Activated T-cell treated with anti-CD3 and anti-CD28 coated beads for 1 hour (primary cell): ENCODE measurements around the gene GALNT13.

Experiments used
- DNase-seq: peaks from one replicate; pipeline ENCODE4 v3.0.0-alpha.2; 2020; ENCODE audit warnings: low read depth

GALNT13 gene

GRCh38 chr2:154306266-154306970 is 434.7 kb downstream of the GALNT13 start:
- no peak for DNase-seq

GRCh38 chr2:154307007-154307406 is 435.3 kb downstream of the GALNT13 start:
- DNase-seq = no peak

- DNase-seq = no peak
Measured at GRCh38 chr2:154324601-154325000, 452.9 kb downstream of the GALNT13 start.

GRCh38 chr2:154329510-154329909 is 457.8 kb downstream of the GALNT13 start:
- DNase-seq = no peak

DNA sequence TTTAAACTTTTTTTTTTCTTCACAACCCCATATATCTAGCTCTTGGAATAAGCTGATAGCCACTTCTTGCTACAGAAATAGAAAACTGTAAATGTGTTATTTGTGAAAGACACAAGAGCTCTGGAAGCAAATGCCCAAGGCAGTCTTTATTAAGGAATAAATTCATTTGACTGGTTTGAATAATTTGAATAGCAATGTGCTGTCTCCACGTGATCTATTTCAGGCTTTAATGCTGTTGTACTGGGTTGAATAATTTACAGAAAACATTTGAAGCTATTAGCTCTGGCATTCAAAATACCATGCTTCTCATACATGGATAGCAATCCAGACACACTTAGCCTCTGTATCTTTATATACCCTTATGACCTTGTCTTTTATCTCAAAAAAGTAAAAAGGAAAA is 460.1 kb downstream of the GALNT13 start:
- DNase-seq = no peak

DNA sequence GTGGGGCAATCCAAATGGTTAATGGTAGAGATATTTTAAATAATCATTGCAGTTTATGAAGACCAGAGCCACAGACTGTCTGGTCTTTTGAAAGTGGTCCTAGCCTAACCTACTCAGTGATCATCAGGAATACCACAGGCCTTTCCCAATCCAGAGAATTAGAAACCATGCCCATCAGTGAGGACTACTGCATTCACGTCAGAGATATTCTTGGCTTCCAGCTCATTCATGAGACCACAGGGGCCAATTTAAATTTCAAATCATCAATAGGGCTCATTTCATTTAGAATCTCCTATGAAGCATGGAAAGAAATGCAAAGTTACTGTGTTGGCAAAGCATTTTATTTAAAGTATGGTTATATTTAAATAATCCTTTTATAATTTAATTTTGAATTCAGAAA is 464.5 kb downstream of the GALNT13 start:
- no peak for DNase-seq

DNA sequence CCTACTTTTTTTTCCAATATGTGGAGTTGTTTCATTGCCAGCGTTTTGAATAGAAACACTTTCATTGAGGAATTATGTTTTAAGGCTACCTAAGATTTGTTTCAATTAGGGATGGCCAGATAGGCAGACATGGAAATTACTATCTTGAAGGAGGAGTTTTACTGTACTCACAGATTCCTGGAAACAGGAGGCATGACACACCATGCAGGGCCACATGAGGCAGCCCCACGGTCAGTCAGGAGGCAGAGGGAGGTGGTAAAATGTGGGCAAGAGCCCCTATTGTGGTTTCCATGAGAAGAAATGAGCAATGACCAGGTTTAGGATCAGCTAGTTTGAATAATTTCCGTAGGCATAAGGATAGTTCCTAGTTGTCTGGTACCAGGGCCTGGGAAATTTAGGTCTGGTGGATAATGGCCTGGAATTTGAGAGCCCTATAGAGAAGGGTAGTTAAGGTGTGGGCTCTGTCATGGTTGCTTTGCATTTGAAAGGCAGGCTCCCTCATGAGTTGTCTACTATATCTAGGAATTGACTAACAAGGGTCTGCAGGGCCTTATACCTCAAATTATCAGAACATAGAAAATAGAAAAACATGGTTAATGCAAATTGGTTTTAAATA is 466.7 kb downstream of the GALNT13 start:
- no peak for DNase-seq

DNA sequence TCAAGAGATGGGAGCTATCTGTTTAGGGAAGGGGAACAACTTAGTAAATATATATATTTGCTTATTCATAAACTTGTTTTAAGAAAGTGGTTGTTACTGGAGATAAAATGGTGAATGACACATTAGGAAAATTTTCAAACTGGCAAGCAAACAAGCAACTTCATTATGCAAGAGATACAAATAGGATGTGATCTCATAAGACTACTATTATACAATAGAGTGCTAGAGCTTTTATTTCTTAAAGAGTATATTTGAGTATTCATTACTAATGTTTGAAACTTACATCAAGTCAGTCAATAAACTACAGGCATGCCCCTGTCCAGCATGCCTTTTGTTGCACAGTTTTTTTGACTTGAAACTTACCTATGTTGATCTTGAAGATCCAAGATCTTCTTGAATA is 471.6 kb downstream of the GALNT13 start:
- DNase-seq = no peak

GRCh38 chr2:154350911-154351310 is 479.2 kb downstream of the GALNT13 start:
- DNase-seq = no peak

DNA sequence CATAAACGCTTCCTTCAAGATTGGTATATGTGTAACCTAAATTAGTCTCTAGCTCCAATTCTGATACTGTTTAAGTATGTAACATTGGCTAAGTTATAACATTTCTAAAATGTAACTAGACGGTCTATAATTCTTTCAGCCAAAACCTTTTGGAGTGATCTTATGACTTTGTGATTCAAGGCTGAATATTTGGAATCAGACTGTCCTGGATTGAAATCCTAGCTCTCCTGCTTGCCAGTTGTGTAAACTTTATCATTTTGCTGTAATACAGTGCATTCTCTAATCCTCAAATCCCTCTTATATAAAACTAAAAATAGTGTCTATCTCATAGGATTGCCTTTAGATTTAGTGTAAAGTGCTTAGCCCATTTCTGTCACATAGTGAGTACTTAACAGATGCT is 489.6 kb downstream of the GALNT13 start:
- no peak for DNase-seq

DNA sequence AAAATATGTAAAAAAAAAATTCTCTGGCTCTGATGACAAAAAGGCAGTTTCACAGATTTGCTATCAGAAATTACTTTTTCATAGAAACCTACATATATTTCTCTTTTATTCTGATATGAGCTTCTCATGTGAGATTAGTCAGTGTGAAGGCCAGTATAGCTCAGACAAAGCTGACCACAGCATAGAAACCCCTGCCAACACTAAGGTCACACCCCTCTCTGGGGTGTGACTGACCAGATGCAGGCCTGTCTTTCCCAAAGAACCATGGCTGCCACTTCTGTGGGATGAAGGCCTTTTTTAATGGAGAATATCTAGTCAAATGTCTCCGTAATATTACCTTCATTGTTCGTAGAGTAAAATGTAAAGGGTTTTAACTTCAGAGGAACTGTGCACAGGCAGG is 496.4 kb downstream of the GALNT13 start:
- no peak for DNase-seq

DNA sequence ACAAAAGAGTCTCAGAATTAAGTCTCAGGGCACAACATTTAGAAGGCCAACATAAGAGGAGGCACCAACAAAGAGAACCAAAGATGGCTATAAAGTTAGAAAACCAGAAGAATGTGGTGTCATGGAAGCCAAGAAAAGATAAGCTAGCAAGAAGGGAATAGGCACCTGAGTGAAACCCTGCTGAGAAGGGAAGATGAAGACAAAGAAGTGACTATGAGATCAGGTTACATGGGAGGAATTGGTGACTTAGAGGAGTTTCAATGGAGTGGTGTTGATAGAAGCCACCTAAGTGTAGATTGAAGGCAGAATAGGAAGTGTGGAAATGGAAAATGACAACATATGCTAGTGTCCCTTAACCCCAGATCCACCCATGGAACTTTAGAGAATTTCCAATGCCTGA is 499.2 kb downstream of the GALNT13 start:
- DNase-seq = no peak

- no peak for DNase-seq
Measured at GRCh38 chr2:154374416-154374815, 502.7 kb downstream of the GALNT13 start.

DNA sequence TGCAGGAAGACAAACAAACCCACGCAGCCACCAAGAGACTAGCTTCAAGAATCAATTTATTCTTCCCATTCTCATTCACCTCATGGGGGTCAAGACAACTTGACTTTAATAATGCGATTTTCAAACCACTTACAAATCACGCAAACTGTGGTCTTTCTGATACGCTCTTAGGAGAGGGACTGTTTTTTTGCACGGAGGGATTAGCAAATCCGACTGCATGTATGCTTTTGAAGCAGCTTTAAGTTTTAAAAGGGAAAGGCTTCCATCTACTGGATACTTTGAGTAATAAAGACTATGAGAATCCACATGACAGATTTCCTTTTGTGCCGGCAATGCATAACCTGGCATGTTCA is 503.8 kb downstream of the GALNT13 start:
- no peak for DNase-seq

DNA sequence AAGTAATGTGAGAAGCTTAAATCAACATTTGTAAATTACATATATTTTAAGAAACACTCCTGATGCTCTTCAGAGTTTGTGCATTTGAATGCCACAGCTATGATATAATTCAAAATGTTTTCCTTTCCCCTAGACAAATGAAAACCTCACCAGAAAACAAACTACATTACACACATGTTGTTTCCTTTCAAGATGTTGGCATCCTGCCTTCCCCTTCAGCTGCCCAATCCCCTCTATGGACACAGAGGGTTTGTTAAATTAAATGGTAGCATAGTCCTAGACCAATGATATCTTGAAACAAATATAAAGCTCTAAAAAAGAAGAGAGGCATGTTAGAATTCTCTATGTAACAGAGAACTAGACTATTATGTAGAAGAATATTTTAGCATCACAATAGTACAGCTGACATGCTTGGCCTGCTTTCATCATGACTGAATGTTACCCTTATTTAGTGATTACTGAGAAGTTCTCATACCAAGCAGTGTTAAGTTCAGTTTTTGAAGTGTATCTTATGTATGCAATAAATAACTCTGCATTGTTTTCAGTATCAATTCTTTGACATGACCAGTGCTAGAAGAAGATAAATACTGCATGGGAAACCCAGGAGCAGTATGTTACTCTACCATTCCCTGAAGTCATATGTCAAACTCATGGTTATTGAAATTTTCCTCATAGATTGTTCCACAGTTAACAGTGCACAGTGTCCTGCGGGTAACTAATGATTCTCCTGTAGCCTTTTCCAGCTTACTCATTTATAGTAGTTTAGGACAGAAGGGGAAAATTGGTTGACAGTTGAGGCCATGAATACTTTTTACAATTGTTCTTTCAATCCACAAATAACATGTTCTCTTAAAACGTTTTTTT is 510.4 kb downstream of the GALNT13 start:
- DNase-seq = no peak

GRCh38 chr2:154386186-154386585 is 514.5 kb downstream of the GALNT13 start:
- DNase-seq = no peak

DNA sequence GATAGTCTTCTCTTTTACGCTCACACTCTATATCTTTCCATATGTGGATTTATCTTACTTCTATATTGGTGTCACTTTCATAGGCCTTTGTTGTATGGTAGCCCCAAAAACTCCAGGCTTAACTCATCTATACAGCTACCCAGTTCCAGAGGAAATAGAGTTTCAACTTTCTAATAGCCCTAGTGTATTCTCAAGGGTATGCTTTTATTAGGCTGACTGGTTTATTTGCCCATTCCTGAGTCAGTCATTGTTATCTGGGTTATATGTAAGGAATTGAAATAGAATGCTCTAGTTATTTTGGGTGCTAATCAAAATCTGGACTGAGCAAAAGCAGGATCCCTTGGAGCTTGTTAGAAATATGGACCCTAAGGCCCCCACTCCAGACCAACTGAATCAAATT is 519.3 kb downstream of the GALNT13 start:
- no peak for DNase-seq

DNA sequence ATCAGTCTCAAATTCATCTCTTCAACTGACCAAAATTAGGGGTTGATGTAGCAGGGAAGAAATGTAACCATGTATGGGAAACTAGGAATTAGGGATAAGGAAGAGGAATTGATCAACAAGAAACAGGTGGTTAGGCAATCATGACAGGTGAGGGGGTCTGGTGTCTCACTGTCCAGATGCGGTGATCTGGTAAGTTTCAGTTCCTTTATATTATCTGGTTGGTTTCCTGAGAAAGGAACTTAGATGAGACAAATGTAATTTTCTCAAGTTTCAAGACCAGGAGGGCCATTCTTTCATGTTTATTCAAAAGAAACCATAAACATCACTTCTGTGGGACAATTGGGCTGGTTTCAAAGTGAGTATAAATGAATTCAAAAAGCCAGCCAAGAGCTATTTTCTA is 520.5 kb downstream of the GALNT13 start:
- no peak for DNase-seq

DNA sequence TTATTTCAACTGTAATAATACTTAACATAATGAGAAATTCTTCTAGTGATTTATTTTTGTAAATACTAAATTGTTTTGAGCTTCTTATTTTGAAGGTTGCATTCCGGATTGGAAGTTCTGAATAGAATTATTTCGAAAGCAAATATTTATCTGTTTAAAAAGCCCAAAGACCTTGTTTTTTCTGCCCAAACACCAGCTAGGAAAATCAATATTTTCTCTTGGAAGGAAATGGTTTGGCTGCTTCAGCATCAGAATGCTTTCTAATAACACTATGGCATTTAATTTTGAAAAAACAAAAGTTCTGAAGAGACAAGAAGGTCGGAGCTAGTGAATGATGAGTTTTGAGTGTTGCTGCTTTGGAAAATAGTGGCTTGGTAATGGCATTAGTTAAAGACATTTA is 522.9 kb downstream of the GALNT13 start:
- DNase-seq = no peak

GRCh38 chr2:154400563-154401290 is 529.0 kb downstream of the GALNT13 start:
- DNase-seq = no peak

DNA sequence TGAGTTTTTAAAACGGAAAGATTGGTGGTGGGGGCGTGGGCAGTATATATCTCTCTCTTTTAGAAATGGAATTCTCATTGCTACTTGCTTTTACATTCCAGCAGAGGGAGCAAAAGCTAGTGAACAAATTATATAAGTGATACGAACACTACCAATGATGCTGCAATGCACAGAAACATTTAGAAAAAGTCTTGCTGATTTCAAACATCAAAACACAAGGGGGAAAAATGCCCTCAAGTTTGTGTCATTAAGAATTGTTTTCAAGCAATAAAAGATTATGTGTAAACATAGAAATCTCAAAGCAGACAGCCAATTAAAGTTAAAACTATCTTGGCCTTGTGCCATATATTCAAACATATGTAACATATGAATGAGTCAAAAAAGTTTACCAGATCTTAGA is 530.5 kb downstream of the GALNT13 start:
- DNase-seq = no peak

- DNase-seq = no peak
Measured at GRCh38 chr2:154403242-154403790, 531.6 kb downstream of the GALNT13 start.
